Measurements from ENCODE around the gene ADGRE2. TPM values are rescaled to one million over a fixed set of nuclear protein-coding genes. Genes with fewer than 3 reads are reported as not detected.
"Not testable (repeated sequence)": the region's sequence is repeated elsewhere in the genome, so short reads cannot be mapped to it uniquely, and the experiment has no call there.

The ADGRE2 gene
- total RNA-seq, 4 donors from 2014 or later, result 1.0 to 4.4 (median 1.4) TPM

DNA sequence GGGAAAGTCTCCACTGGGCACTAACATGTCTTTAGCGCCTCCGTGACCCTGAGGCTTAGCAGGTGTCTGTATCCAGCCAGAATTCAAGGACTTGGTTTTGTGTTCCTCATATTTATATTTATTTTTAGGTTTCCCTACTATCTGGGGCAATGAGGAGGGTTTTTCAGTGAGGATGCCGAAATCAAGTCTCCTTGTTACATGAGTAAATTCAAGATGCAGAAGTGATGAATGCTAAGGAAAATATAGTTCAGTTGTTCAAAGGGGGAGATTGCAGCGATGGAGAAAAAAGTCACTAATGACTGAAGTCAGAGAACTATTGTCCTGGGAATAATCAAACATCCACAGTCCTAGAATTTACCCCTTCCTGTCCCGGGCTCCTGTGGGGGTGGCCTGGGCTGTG, 791 bp upstream of the ADGRE2 start:
- Histone ChIP-seq H3K9me3 (no peaks in the 10 kb centered on the region), H3K4me3 (no peak overlapping the region), H3K36me3 (no peaks in the 10 kb centered on the region), H3K4me1 (peaks cover 0 to 7% (median 0%) of the 10 kb centered on the region in 3 donors), H3K27ac (no peak overlapping the region), H3K27me3 (peaks cover 62% of the 10 kb centered on the region)
- WGBS, 2 donors (ENCODE audit: low coverage in 1 of 2), result 32 to 44% methylated on average over 3 to 5 of the region's 5 CpGs
- no peak for ATAC-seq
- TF ChIP-seq POLR2AphosphoS5 (IDR thresholded peaks at IDR 0.05) (no peak), POLR2A (IDR thresholded peaks at IDR 0.05) (no peak), EP300 (IDR thresholded peaks at IDR 0.05) (no peak)
- TF ChIP-seq, protein P1, sequence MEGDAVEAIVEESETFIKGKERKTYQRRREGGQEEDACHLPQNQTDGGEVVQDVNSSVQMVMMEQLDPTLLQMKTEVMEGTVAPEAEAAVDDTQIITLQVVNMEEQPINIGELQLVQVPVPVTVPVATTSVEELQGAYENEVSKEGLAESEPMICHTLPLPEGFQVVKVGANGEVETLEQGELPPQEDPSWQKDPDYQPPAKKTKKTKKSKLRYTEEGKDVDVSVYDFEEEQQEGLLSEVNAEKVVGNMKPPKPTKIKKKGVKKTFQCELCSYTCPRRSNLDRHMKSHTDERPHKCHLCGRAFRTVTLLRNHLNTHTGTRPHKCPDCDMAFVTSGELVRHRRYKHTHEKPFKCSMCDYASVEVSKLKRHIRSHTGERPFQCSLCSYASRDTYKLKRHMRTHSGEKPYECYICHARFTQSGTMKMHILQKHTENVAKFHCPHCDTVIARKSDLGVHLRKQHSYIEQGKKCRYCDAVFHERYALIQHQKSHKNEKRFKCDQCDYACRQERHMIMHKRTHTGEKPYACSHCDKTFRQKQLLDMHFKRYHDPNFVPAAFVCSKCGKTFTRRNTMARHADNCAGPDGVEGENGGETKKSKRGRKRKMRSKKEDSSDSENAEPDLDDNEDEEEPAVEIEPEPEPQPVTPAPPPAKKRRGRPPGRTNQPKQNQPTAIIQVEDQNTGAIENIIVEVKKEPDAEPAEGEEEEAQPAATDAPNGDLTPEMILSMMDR (IDR thresholded peaks at IDR 0.05), result no peak

DNA sequence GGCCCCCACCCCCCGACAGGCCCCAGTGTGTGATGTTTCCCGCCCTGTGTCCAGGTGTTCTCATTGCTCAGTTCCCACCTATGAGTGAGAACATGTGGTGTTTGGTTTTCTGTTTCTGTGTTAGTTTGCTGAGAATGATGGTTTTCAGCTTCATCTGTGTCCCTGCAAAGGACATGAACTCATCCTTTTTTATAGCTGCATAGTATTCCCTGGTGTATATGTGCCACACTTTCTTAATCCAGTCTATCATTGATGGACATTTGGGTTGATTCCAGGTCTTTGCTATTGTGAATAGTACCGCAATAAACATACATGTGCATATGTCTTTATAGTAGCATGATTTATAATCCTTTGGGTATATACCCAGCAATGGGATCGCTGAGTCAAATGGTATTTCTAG, 715 bp downstream of the ADGRE2 start:
- H3K9me3 ChIP-seq, ATAC-seq, H3K4me1 ChIP-seq, H3K36me3 ChIP-seq, H3K4me3 ChIP-seq, H3K27ac ChIP-seq: not testable (repeated sequence)
- H3K27me3 ChIP-seq, result peaks cover 72% of the 10 kb centered on the region
- 89 to 100% methylated on average over 2 to 4 of the region's 4 CpGs for WGBS, 2 donors (ENCODE audit: low coverage in 1 of 2)

DNA sequence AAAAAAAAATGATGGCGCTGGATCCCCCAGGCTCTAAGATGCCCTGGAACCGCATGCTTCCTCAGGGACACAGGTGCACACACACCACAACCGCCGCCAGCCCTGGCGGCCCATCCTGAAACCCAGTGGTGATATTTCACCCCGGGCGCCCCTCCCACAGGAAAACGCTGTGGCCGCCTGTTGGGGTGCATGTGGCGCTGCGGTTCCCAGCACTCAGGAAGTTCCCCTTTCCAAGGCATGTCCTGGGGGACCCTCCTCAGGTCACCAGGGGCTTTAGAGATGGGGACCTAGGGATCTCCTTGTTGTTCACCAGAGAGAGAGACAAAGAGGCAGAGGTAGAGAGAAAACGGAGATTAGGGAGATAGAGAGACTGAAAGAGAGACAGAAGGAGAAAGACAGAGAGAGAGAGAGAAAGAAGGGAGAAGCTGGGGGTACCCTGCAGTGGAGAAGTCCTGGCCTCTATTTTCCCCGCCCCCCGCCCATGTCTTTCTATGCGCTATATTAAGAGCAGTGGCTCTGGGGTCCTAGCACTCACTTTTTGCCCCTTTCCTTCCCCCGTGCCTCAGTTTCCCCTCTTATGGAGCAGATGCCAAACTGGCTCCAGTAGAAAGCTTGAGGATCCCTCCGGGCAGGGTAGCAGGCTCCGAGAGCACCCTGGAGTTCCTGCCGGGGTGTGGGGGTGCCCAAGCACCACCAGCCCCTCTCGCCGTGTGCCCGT, 2.3 kb downstream of the ADGRE2 start:
- H3K4me1 ChIP-seq, result peaks cover 0 to 7% (median 0%) of the 10 kb centered on the region in 3 donors
- WGBS, 2 donors (ENCODE audit: low coverage in 1 of 2), result 2 to 18% methylated on average over 13 to 14 of the region's 22 CpGs
- H3K4me3 ChIP-seq, result peak overlapping the region in 1 of 2 donors; percentile 28
- H3K36me3 ChIP-seq, result no peaks in the 10 kb centered on the region
- H3K27me3 ChIP-seq, result peaks cover 83% of the 10 kb centered on the region
- H3K27ac ChIP-seq, result no peak overlapping the region
- no peak for TF ChIP-seq EP300 (IDR thresholded peaks at IDR 0.05)
- no peak for TF ChIP-seq POLR2AphosphoS5 (IDR thresholded peaks at IDR 0.05)
- TF ChIP-seq POLR2A (IDR thresholded peaks at IDR 0.05), result no peak
- TF ChIP-seq, protein P1 (IDR thresholded peaks at IDR 0.05), result no peak
- ATAC-seq, result no peak
- no peaks in the 10 kb centered on the region for H3K9me3 ChIP-seq

DNA sequence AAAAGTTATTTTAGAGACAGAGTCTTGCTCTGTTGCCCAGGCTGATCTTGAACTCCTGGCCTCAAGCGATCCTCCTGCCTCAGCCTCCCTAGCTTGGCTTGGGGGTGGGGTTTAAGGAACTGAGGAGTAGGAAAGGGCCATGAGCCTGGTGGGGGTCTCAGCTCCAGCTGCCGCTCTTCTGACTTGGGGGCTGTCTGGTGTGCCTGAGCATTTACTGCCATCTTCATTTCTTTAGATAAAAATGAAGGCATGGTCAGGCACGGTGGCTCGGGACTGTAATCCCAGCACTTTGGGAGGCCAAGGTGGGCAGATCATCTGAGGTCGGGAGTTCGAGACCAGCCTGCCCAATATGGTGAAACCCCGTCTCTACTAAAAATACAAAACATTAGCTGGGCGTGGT, 3.0 kb downstream of the ADGRE2 start:
- not testable (repeated sequence) for H3K36me3 ChIP-seq, ATAC-seq, H3K9me3 ChIP-seq, H3K27ac ChIP-seq, H3K4me1 ChIP-seq, H3K4me3 ChIP-seq
- 100% methylated on average over 1 to 2 of the region's 8 CpGs for WGBS, 2 donors (ENCODE audit: low coverage in 1 of 2)
- peaks cover 78% of the 10 kb centered on the region for H3K27me3 ChIP-seq

DNA sequence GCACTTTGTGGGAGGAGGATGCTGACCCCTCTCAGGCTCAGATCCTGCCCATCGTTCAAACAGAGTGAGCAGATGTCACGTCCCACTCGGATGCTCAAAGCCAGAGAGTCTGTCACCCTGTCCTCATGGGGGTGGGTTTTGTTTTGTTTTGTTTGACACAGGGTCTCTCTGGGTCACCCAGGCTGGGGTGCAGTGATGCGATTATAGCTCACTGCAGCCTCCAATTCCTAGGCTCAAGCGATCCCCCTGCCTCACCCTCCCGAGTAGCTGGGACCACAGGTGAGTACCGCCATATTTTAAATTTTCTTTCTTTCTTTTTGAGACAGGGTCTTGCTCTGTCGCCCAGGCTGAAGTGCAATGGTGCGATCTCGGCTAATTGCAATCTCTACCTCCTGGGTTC, 4.0 kb downstream of the ADGRE2 start:
- Histone ChIP-seq H3K36me3 (no peaks in the 10 kb centered on the region), H3K27ac (no peak overlapping the region), H3K9me3 (no peaks in the 10 kb centered on the region), H3K27me3 (peaks cover 75% of the 10 kb centered on the region), H3K4me3 (no peak overlapping the region), H3K4me1 (peaks cover 0 to 7% (median 0%) of the 10 kb centered on the region in 3 donors)
- 77% methylated on average over 9 of the region's 10 CpGs; no CpG with 5 or more reads in 1 of the 2 donors for WGBS, 2 donors (ENCODE audit: low coverage in 1 of 2)
- TF ChIP-seq POLR2AphosphoS5 (IDR thresholded peaks at IDR 0.05) (no peak), EP300 (IDR thresholded peaks at IDR 0.05) (no peak), POLR2A (IDR thresholded peaks at IDR 0.05) (no peak)
- TF ChIP-seq, protein P1 (IDR thresholded peaks at IDR 0.05), result no peak
- no peak for ATAC-seq

DNA sequence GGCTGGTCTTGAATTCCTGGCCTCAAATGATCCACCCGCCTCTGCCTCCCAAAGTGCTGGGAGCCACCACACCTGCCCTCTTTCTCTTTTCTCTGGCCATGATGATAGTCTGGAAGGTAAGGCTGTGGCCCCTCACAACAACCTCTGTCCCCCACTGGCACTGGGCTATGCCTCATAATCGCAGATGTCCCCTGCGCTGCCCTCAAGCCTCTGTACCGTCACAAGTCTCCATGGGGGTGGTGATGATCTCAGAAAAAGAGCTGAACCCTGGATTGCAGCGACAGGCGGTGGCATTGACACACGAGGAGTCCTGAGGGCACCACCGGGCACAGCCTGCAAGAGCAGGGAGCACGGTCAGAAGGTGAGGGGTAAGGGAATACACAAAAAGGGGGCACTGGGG, 4.6 kb downstream of the ADGRE2 start:
- not testable (repeated sequence) for H3K27ac ChIP-seq, H3K36me3 ChIP-seq, ATAC-seq, H3K4me3 ChIP-seq, H3K9me3 ChIP-seq, H3K4me1 ChIP-seq
- H3K27me3 ChIP-seq, result peaks cover 71% of the 10 kb centered on the region
- 49 to 100% methylated on average over 2 to 3 of the region's 9 CpGs for WGBS, 2 donors (ENCODE audit: low coverage in 1 of 2)
